GM20431 (cell line): ENCODE measurements around the gene STXBP1.

Experiments used
- in situ Hi-C: fragments of 300-500 bp; cut with MseI, MboI; formaldehyde crosslinking; loops from one replicate; pipeline ENCODE4 v1.15.0; 2020; ENCODE audit warnings: low sequenced_read_pairs; ENCODE audit not compliant: unreplicated experiment

The STXBP1 gene

DNA sequence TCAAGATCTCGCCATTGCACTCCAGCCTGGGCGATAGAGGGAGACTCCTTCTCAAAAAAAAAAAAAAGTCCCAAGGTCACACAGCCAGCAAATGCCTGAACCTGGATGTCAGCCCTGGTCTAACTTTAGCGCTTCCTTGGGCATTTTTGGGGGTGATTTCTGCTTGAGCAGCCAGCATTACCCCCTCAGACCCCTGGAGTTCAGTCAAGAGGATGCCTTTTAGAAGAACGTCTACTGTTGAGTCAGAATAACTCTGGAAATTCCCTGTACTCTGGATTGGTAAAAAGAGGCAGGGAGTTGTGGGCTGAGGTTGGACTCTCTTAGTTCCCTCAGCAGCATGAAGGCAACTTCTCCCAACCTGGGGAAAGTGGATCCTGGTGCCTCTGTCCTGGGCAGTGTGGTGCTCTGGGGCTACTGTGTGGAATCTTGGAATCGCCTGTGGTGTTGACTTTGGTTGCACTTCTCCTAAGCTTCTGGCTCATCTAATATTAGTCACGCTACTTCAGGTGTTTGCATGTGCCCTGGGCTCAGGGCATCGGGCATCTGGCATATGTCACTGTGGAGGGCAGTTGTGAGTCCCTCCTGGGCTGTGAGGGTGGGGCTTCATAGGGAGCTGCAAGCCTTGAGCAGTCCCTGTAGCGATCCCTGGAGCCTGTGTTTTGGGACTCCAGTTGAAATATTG, 32.2 kb downstream of the STXBP1 start:
- in situ Hi-C loops, result no loop called here

DNA sequence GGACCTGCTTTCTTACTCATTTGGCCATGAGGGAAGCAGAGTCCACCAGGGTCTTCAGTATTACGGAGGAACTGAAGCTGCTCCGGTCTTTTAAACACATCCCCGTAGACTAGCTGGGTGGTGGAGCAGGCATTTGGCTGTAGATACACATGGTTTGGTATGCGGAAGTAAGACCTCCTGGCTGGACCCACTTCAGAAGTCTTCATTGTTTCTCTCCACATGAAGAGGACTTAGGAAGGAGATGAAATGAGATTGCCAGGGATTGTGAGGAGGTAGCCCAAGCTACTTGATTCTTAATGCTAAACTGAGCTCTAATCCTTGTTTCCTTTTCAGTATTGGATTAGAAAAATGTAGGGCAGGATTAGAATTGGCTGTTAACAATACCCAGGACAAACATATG, 32.9 kb downstream of the STXBP1 start:
- in situ Hi-C loops, result no loop called here

DNA sequence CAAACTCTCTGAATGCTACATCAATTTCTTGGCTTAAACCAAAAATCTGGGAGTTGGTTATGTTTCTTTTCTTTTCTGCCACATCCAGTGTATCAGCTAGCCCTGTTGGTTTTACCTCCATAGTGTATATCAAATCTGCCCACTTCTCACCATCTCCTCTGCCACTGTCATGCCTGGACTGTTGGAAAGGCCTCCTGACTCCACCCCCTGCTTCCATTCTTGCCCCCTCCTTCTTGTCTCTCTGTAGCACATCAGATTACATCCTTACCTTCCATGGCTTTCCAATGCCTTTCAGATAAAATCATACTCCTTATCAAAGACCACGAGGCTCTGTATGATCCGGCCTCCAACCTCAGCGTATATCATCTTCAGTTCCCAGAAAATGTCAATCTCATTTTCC, 35.4 kb downstream of the STXBP1 start:
- in situ Hi-C loops, result no loop called here

DNA sequence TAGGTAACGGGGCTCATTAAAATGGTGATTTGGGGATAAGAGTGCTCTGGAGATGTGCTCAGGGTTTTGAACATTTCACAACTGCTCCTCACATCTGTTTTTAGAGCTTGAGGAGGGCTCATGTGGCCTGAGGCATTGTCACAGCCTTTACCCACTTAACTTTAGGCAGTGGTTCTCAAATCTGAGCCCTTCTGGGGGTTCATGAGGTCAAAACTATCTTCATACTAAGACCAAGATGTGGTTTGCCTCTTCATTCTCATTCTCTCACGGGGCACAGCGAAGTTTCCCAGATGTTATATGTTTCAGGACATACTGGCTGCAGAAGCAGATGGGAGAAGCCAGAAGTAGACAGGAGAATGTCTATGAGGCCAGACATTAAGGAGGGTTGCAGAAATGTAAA, 38.4 kb downstream of the STXBP1 start:
- in situ Hi-C loops, result no loop called here

DNA sequence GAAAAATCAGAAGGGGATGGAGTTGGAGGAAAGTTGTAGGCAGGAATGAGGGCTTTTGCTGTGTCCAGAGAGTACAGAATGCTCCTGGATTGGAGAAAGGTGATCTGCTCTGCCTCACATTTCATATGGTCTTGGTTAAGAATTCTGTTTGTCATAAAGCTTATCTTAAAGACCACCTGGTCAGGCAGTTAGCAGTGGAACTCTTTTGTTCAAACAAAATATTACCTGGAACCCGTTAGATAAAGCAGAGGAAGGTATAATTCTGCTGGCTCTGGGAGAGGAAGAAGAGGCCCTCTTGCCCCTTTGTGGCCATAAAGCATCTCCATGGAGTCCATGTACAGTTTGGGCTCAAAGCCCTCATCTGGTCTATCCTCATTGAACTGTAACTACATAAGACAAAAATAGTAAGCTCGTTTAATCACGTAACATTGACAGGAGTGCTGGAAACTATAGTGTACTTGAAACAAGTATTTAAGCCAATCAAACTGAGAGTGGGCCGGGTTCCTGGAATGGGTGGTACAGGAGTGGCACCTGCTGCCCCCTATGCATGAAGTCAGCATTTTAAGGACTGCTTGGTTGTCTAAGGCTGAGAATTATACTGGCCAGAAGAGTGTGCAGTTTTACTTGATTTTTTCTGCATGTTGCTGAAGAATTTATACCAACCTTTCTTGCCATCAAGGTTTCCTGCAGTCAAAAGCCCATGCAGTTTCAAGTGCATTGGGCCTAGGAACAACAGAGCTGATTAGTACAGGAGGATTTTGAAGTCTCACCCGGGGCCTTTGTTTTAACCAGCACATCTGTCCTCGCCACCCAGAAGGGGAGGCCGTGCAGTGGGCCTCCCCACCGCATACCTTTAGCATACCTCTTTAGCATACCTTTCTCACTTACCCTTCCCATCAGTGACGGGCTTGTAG, 39.9 kb downstream of the STXBP1 start:
- in situ Hi-C loops, result no loop called here

DNA sequence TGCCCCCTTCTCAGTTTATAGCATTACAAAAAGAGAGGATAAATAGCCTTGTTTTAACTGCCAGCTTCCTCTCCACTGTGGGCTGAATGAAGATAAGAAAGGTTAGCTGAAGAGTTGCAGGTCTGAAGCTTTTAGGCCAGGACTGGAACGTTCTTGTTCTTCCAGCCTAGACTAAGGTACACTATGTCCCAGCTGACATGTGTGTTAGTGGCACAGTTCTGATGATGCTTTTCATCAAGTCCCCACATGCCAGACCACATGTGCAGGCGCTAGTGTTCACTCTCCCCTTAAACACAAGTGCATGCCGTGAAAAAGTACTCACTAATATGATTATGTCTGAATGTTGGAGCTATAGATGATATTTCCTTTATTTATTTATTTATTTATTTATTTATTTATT, 40.7 kb downstream of the STXBP1 start:
- in situ Hi-C loops, result no loop called here

DNA sequence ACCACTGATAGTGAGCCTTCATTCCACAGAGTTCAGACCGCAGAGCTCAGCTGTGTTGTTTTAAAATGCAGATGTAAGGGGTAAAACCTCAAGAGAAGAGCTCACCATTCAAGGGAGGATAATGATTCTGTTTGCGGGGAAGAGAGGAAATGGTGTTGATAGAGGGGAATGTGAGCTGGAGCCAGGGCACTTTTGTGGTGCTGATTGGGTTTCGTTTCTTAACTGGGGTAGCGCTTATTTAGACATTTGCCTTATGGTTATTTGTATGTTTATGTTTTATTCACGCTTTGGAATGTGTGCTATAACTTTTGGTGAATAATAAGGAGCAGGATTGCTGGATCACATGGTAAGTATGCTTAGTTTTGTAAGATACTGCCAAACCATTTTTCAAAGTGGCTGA, 42.5 kb downstream of the STXBP1 start:
- in situ Hi-C loops, result no loop called here

DNA sequence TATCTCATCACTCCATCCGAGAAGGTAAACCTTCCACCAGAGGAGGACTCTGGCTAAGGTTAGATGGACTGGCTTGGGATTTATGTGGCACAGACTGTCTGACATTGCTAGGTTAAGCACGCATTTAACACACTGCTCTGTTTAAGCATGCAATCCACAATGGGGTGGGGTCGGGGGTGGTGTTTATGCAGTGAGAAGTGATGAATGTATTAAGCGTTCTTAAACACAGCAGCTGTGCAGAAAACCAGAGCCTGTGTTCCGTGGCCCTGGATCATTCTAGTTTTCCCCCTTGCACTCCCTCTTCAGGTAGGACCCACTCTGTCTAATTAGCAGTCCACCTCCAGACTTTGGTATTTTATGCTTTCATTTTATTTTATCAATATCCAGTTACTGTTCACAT, 46.4 kb downstream of the STXBP1 start:
- in situ Hi-C loops, result no loop called here

DNA sequence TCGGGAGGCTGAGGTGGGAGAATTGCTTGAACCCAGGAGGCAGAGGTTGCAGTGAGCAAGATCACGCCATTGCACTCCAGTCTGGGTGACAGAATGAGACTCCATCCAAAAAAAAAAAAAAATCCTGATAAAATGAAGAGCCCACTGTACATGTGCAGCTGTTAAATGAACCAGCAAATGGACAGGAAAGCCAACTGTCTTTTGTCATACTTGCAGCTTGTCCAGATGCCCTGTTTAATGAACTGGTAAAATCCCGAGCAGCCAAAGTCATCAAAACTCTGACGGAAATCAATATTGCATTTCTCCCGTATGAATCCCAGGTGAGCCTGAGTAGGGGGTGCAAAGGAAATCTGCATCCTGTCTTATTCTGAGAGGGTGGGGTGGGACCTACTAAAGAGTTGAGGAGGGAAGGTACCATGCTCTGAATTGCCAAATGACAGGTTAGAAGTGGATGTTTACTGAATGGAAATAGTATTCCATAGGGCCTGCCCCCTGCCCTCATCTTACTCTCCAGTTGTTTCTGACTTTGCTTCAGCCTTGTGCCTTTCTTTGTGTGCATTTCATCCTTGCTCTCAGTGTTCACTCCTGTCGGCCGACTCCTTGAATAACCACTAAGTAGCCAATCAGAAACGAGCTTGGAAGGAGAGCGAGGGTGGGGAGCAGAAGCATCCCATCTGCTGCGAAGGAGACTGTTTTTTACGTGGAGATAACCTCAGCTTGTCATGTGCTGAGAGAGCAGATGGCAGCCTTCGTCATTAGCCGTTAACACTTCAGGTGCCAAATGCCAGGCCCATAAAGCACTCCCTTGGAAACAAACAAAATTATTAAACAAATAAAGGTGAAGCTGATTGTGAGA, 49.0 kb downstream of the STXBP1 start:
- in situ Hi-C loops, result no loop called here

DNA sequence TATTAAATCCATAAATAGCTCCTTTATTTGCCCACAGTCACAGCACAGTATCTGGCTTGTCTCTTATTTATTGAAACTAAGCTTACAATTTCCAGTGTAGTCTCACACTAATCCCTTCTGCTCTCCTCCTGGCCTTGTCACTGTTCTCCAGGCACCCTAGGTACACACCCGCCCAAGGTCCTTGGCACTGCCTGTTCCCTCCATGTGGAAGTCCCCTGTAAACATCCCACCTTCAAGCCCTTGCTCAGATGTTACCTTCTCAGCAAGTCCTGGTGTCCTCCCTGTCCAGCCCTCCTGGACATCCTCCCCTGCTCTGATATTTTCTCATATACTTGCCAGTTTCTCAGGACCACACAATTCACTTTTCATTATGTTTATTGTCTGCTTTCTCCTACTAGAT, 50.5 kb downstream of the STXBP1 start:
- in situ Hi-C loops, result no loop called here

DNA sequence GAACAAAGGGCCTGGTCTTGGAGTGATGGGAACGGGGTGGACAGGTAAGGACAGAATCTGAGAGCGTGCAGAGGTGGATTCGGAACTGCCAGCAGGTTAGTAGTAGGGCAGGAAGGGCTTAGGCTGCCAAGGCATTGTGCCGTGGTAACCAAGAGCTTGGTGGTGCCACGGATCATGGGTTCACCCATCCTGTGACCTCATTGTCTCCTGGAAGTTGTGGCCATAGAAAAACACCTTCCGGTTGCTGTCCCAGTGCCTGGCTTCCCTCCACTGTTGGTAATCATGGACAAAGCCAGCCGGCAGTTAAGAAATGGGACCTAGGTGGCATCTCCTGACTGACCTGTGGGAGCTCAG, 52.2 kb downstream of the STXBP1 start:
- in situ Hi-C loops, result no loop called here

DNA sequence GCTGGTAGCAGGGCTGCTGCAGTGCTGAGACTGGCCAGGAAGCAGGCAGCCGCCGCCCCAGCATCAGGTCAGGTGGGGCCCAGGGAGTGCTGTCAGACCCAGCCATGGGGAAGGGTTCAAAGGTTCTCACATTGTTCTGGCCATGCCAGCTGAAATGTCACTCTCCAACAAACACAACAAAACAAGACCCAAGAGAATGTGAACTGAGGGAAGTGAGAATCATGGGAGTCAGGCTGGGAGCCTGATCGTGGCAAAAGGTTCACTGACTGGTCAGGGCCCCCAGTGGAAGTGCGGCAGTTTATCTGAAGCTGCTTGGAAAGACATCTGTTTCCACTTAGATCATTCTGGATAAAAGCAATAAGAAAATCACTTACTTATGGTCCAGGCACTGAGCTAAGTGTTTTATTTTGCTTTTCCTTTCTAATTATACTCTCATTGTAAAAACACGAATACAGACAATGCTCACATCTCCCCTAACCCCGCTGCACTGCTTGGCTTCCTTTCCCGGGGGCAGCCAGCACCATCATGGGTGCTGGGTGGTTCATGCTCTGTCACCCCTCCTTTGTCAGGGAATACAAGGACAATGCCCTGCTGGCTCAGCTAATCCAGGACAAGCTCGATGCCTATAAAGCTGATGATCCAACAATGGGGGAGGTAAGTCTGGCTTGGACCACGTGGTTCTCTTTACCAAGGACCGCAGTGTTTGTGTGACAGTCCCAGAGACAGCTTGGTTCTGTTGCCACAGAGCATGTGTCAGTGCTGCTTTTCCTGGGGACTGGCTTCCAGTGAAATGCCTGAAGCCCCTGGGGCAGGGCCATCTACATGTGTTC, 52.8 kb downstream of the STXBP1 start:
- in situ Hi-C loops, result no loop called here

DNA sequence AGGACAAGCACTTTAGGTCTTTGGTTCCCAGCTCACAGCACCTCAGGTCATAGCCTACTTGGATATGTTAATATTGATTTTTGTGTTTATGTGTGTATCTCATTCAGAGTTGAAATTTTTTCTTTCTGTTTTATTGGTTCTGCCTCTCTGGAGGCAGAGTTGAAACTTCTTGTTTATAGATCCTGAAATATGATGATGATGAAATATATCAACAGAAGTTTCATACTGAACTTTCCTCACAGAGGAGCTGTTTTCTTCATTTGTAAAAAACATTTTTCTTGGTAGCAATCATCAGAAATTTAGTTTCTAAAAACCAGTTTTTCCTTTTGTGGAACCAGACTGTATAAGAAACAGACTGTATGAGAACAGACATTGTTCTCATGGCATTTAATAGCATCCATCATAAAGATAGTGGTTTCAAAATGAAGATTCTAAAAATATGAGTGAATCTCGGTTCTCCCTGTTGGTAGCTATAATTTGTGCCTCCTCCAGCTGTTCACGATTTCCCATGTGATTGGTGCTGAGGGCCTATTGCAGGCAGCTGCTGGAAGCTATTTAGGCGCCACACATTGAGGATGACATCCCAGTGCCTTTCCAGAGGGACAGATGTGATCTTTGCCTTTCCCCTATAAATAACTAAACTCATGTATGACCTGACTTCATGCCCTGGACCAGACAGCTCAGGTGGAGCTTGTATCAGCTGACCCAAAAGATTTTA, 55.2 kb downstream of the STXBP1 start:
- in situ Hi-C loops, result no loop called here

DNA sequence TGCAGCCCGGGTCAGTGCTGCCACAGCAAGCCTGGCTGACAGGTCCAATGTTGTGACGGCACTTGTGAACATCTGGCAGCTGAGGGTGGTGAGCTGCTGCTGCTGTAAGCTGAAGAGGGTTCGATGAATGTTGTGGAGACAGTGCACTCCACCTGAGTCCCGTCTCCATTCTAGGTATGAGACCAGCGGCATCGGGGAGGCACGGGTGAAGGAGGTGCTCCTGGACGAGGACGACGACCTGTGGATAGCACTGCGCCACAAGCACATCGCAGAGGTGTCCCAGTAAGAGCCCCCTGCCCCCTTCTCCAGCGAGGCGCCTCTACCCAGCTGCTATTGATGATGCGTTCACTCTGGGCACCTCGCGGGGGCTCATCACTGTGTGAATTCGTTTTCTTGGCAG, 55.8 kb downstream of the STXBP1 start:
- in situ Hi-C loops, result no loop called here

DNA sequence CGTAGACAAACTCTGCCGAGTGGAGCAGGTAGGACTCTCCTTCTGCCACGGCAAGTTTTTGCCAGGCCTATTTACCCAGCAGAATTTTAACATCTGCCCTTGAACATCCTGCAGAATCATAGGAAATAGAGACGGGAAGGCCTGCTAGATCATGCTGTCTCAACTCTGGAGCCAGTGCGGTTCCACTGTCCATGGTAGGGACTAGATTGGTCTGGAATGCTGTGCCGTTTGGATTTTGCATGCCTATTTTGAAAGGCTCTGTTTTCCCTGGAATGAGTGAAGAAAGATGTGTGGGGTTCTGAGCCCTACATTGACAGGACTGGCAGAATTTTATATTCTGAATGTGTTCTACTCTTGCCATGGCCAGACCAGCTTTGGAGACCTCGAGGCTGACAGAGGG, 61.2 kb downstream of the STXBP1 start:
- in situ Hi-C loops, result no loop called here

DNA sequence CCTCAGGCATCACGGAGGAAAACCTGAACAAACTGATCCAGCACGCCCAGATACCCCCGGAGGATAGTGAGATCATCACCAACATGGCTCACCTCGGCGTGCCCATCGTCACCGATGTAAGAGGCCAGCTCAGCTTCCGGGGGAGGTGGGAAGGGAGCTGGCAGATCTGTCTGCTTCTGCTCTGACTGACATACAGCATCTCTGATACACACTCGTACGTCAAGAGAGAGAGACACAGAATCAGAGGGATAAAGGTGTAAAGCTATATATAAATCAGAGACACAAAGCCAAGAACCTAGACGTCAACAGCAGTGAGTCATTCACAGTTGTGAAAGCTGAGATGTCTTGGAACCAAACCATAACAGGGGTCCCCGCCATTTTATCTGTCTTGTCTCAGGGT, 64.6 kb downstream of the STXBP1 start:
- in situ Hi-C loops, result no loop called here

DNA sequence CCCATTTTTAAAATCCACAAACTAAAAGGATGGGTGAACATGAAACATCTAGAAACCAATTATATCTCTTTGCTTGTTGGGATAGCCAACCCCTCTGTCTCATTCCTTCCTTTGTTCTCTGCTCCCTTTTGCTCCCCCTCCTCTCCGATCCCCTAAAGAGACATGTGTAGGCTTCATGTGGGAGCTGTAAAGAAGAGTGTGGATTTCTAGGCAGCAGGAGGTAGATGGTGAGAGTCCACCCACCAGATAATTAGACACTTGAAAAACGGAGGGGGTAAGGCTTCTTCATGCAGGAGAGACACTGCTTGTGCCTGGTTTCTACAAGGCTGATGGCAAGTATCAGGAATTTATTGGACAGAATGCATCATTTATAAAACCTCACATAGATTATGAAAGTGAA, 67.4 kb downstream of the STXBP1 start:
- in situ Hi-C loops, result no loop called here

DNA sequence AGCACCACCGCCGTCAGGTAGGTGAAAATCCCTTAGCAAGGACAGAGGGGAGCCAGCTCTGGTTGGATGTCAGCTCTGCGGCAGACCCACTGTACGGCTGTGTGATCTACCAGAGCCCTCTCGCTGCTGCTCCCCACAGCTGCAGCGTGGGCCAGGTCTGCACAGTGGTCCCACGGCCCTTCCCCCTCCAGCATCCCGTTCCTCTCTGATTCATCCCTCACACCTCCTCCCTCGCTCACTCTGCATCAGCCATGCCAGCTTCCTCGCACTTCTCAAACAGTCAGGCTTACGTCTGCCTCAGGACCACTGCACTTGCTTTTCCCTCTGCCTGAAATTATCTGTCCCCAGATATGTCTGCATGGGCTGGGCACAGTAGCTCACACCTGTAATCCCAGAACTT, 68.1 kb downstream of the STXBP1 start:
- in situ Hi-C loops, result no loop called here

DNA sequence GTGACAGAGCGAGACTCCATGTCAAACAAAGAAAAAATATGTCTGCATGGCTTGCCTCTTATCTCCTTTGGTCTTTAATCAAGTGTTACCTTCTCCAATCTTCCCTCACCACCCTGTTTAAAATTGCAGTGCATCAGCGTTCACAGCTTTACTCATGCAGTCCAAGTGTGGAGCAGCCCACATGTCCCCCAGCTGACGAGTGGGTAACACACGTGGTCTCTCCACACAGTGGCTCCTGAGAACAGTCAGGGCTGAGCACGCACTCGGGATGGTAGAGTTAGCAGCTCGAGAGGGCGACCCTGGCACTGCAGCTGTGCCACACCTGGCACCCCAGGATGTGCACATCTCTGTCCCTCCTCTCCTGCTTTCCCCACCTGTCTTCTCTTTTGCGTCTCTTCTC, 68.8 kb downstream of the STXBP1 start:
- in situ Hi-C loops, result no loop called here
